Neural cell (in vitro differentiated cells): ENCODE data around the gene COL20A1. TPM values are rescaled to one million over a fixed set of nuclear protein-coding genes. Genes with fewer than 3 reads are reported as not detected.

Source experiments
- H2AFZ ChIP-seq: fragments of 200-600, 300-800 bp; sonication (generic), shearing (Covaris generic); 2 replicates; pipeline ENCODE4 v1.6.0; 2014; ENCODE audit warnings: low read depth, mild to moderate bottlenecking, antibody characterized with exemption, low read length, moderate library complexity
- H3F3A ChIP-seq: fragments of 200-600 bp; shearing (Covaris generic); 2 replicates; pipeline ENCODE4 v1.6.1; 2016; ENCODE audit warnings: mild to moderate bottlenecking, moderate library complexity, mixed read lengths, antibody characterized with exemption, low read length; ENCODE audit not compliant: insufficient read depth, poor library complexity, severe bottlenecking
- H3K27ac ChIP-seq: fragments of 200-600, 300-800 bp; sonication (generic), shearing (Covaris generic); 2 replicates; pipeline ENCODE4 v1.5.1; 2014; ENCODE audit warnings: mild to moderate bottlenecking, low read length, moderate library complexity
- H3K27me3 ChIP-seq: fragments of 300-800, 200-600 bp; sonication (generic), shearing (Covaris generic); 2 replicates; pipeline ENCODE4 v1.6.0; 2014; ENCODE audit warnings: mild to moderate bottlenecking, low read depth, low read length, moderate library complexity; ENCODE audit not compliant: insufficient read depth
- H3K36me3 ChIP-seq: fragments of 300-800, 200-600 bp; sonication (generic), shearing (Covaris generic); 2 replicates; pipeline ENCODE4 v1.5.1; 2014; ENCODE audit warnings: mild to moderate bottlenecking, antibody characterized with exemption, low read length, moderate library complexity; ENCODE audit not compliant: insufficient read depth
- H3K4me2 ChIP-seq: fragments of 300-800, 200-600 bp; sonication (generic), shearing (Covaris generic); 2 replicates; pipeline ENCODE4 v1.6.0; 2014; ENCODE audit warnings: mild to moderate bottlenecking, low read length
- H3K4me3 ChIP-seq: fragments of 300-800, 200-600 bp; sonication (generic), shearing (Covaris generic); 2 replicates; pipeline ENCODE4 v1.5.1; 2014; ENCODE audit warnings: mild to moderate bottlenecking, low read length, moderate library complexity
- H3K79me2 ChIP-seq: fragments of 200-600 bp; shearing (Covaris generic); replicated peaks from 2 replicates; pipeline ENCODE4 v1.6.0; 2014; ENCODE audit warnings: mild to moderate bottlenecking, low read length, moderate library complexity; ENCODE audit not compliant: insufficient read depth
- H3K9ac ChIP-seq: fragments of 300-800, 200-600 bp; sonication (generic), shearing (Covaris generic); 2 replicates; pipeline ENCODE4 v1.6.1; 2016; ENCODE audit warnings: mild to moderate bottlenecking, low read length, mixed read lengths
- H3K9me2 ChIP-seq: fragments of 200-600 bp; shearing (Covaris generic); 2 replicates; pipeline ENCODE4 v1.6.1; 2016; ENCODE audit warnings: mild to moderate bottlenecking, low read length, mixed read lengths; ENCODE audit not compliant: insufficient read depth
- H3K9me3 ChIP-seq: fragments of 200-600, 300-800 bp; sonication (generic), shearing (Covaris generic); 2 replicates; pipeline ENCODE4 v1.6.1; 2016; ENCODE audit warnings: mild to moderate bottlenecking, mixed run types, low read length, moderate library complexity, mixed read lengths
- H4K20me1 ChIP-seq: fragments of 200-600 bp; shearing (Covaris generic); 2 replicates; pipeline ENCODE4 v1.6.1; 2016; ENCODE audit warnings: mild to moderate bottlenecking, mixed run types; ENCODE audit not compliant: insufficient read depth
- CTCF ChIP-seq: fragments of 450-650 bp; IDR thresholded peaks from 2 replicates; pipeline ENCODE4 v1.5.1; 2014; ENCODE audit warnings: antibody characterized with exemption, mild to moderate bottlenecking, moderate library complexity; ENCODE audit not compliant: poor library complexity, severe bottlenecking
- EP300 ChIP-seq: fragments of 450-650 bp; conservative IDR thresholded peaks from 2 replicates; pipeline ENCODE4 v1.6.1; 2014; ENCODE audit warnings: antibody characterized with exemption, mild to moderate bottlenecking, moderate library complexity; ENCODE audit not compliant: poor library complexity, severe bottlenecking
- EZH2 ChIP-seq: fragments of 200-600, 300-800 bp; shearing (Covaris generic), sonication (generic); IDR thresholded peaks from 2 replicates; pipeline ENCODE4 v1.6.1; 2014; ENCODE audit warnings: antibody characterized with exemption, low read length, borderline replicate concordance, mild to moderate bottlenecking; ENCODE audit not compliant: insufficient read depth, poor library complexity, severe bottlenecking
- MXI1 ChIP-seq: fragments of 450-650 bp; conservative IDR thresholded peaks from 2 replicates; pipeline ENCODE4 v1.6.1; 2014; ENCODE audit warnings: antibody characterized with exemption, mild to moderate bottlenecking; ENCODE audit not compliant: poor library complexity, severe bottlenecking
- POLR2AphosphoS5 ChIP-seq: IDR thresholded peaks from 2 replicates; pipeline ENCODE4 v1.6.1; 2012
- RAD21 ChIP-seq: fragments of 450-650 bp; conservative IDR thresholded peaks from 2 replicates; pipeline ENCODE4 v1.6.1; 2014; ENCODE audit warnings: antibody characterized with exemption, mild to moderate bottlenecking, moderate library complexity
- REST ChIP-seq: IDR thresholded peaks from 2 replicates; pipeline ENCODE4 v1.6.1; 2012; ENCODE audit warnings: borderline replicate concordance
- SMC3 ChIP-seq: fragments of 450-650 bp; conservative IDR thresholded peaks from 2 replicates; pipeline ENCODE4 v1.6.1; 2014; ENCODE audit warnings: antibody characterized with exemption, mild to moderate bottlenecking, moderate library complexity; ENCODE audit not compliant: poor library complexity
- TAF1 ChIP-seq: IDR thresholded peaks from 2 replicates; pipeline ENCODE4 v1.6.1; 2012; ENCODE audit warnings: low read depth
- polyA plus RNA-seq: library from polyadenylated mRNA; depleted of rRNA; stranded (reverse); fragments of >200 nt; gene quantifications from 2 replicates; pipeline ENCODE4 v1.2.3, GENCODE V29; 2014

Gene COL20A1
- polyA plus RNA-seq, 1 donor from 2014 or later = 1.1 TPM

GRCh38 chr20:63289311-63290135 lies 3.5 kb upstream of the COL20A1 start:
- TF ChIP-seq RAD21 (no peak), EZH2 (no peak), TAF1 (no peak), CTCF (no peak), EP300 (no peak), SMC3 (no peak), MXI1 (no peak), REST (no peak), POLR2AphosphoS5 (no peak)
- Histone ChIP-seq H3K9me3 (no peaks in the 10 kb centered on the region), H3K4me2 (no peak overlapping the region), H2AFZ (no peak overlapping the region), H3K9ac (no peak overlapping the region), H3K4me3 (no peak overlapping the region), H3F3A (no peaks in the 10 kb centered on the region), H3K27me3 (no peaks in the 10 kb centered on the region), H3K36me3 (no peaks in the 10 kb centered on the region), H3K27ac (no peak overlapping the region), H3K9me2 (no peaks in the 10 kb centered on the region), H3K79me2 (no peaks in the 10 kb centered on the region), H4K20me1 (no peaks in the 10 kb centered on the region)

GRCh38 chr20:63290136-63290676 lies 2.8 kb upstream of the COL20A1 start:
- no peaks in the 10 kb centered on the region for H3K9me3 ChIP-seq
- no peak overlapping the region for H3K27ac ChIP-seq
- H2AFZ ChIP-seq = no peak overlapping the region
- H3K9me2 ChIP-seq = no peaks in the 10 kb centered on the region
- no peaks in the 10 kb centered on the region for H3K27me3 ChIP-seq
- H3K79me2 ChIP-seq = no peaks in the 10 kb centered on the region
- no peak overlapping the region for H3K4me3 ChIP-seq
- H3K36me3 ChIP-seq = no peaks in the 10 kb centered on the region
- H4K20me1 ChIP-seq = no peaks in the 10 kb centered on the region
- TF ChIP-seq SMC3 (no peak), TAF1 (no peak), EZH2 (no peak), MXI1 (no peak), CTCF (no peak), RAD21 (no peak), REST (no peak)
- no peak overlapping the region for H3K4me2 ChIP-seq
- no peaks in the 10 kb centered on the region for H3F3A ChIP-seq
- H3K9ac ChIP-seq = no peak overlapping the region
